CD4-positive, alpha-beta T cell treated with Interleukin-15 for 1 hour (primary cell): ENCODE measurements around the gene CDK6.

Source experiments
- DNase-seq: peaks from one replicate; pipeline ENCODE4 v3.0.0-alpha.2; 2020

CDK6 gene

DNA sequence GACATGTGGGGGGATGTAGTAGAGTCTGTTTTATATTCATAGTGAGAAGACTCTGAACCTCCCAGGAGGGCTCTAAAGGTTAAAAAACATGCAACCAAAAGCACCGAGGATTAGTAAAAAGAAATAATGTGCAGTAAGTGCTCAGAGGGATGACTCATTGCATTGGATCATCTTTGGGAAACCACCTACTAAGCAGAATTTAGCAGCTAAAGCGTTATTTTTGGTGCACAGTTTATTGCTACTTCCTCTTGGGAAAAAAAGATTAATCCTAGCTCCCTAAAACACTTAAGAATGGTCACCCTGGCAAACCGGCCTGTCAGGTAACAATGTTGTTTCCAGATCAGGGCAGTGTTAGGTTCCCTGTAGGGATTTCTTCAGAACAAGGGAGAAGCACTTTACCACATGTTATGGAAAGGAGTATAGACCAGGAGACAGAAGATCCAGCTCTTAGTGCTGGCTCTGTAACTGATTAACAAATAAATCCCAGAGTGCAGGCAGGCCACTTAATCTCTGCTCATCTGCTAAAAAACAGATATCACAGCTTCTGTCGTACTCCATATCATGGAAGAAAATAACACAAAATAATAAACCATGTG lies 201.4 kb downstream of the CDK6 start:
- DNase-seq = no peak

DNA sequence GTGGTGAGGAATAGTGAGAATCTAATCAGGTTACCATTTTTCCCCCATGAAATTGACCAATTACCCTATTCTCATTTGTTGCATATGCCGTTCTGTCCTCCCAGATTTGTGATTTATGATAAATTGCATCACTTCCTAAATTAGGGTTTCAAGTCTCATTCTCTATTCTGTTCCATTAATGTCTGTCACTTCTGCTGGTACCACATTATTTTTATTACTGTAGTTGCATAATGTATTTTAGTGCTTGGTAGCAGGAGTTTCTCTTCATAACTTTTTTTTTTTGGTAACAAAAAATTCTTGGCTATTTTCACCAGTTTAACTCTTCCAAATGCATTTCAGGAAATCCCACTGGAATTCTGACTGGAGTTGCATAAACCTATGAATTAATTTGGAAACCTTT lies 202.2 kb downstream of the CDK6 start:
- no peak for DNase-seq

GRCh38 chr7:92633211-92633906 lies 203.0 kb downstream of the CDK6 start:
- DNase-seq = peak; percentile 41

DNA sequence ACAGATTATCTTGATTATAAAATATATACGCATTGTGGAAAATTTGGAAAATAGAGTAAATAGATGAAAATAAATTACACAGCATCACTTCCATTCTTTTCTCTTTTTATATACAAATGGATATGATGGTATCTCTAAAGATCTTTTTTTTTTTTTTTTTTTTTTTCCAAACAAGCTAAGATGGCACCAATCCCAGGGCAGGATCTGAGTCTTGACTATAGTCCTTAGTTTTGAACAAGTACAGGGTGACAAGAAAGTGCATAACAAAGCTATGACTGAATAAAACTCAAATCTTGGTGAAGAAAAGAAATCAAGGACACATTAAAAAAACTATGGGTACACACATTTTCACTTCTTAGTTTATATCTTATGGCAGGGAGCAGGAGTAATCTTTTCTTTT lies 203.6 kb downstream of the CDK6 start:
- DNase-seq = no peak

- DNase-seq = no peak
These were observed 204.4 kb downstream of the CDK6 start for GRCh38 chr7:92631850-92632487.

DNA sequence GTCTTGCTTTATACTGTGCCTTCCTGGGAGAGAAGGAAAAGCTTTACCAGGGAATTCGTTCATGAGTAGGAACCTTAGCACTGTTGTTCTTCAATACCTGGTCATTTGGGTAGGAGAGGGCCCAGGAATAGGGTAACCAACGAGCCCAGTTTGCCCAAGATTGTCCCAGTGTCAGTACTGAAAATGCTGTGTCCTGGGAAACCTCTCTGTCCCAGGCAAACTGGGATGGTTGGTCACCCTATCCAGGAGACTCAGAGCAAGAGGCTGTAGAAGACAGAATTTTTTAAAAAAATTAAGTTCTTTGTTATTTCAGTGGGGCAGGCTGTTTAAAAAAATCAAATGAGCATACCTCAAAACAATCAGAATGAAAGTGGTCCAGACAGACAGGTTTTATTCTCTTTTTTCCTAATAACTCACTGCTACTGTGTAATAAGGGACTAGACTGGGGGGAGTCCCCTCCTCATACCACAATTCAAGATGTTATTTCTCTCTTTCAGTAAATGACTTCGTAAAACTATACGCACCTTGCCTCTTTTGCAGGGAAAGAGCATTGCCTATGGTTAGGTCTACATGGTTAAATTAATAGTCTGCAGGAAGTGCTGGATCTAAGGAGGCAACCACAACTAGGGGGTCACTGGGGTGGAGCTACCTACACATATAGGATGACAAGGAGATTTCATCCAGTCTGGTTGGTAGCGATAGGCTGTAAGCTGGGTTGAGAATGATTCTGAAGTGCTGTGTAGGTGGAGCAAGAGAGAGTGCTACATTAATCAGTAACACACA lies 205.1 kb downstream of the CDK6 start:
- no peak for DNase-seq

GRCh38 chr7:92629779-92630178 lies 206.6 kb downstream of the CDK6 start:
- no peak for DNase-seq

DNA sequence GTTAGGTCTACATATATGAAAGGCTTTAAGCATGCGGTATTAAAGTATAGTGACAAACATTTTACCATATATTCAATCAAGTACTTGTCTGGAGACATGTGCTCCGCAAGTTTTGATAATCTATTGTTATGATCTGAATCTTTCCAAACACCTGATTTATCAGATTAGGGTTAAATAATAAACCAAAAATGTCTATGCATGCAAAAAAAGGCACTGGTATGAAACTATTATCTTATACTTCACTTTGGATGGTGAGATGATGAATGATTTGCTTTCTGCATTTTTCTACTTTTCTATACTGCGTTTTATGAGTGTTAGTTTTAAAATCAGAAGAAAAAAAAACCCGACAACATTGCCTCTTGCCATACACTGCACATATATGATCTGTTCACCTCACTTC lies 208.4 kb downstream of the CDK6 start:
- no peak for DNase-seq

DNA sequence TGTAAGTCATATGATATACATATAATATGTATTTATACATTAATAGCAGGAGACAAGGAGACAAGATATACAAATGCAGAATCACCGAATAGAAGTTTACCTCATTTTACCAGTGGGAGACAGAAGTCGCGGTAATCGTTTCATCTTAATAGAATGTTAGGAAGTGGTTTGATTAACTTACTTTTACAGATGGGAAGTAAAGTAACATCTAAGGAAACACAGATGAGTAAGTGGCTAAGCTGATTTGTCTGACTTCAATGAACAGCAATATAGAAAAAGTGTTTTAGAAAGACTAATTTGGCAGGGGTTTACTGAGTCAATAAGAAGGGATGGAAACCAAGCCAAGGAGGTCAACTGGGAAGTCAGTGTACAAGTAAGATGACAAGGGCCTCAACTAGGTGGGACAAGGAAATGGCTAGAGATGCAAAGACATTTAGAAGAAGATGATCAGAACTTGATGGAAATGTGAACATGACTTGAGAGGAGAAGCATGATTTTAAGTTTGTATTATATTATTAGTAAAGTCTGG lies 210.0 kb downstream of the CDK6 start:
- no peak for DNase-seq

DNA sequence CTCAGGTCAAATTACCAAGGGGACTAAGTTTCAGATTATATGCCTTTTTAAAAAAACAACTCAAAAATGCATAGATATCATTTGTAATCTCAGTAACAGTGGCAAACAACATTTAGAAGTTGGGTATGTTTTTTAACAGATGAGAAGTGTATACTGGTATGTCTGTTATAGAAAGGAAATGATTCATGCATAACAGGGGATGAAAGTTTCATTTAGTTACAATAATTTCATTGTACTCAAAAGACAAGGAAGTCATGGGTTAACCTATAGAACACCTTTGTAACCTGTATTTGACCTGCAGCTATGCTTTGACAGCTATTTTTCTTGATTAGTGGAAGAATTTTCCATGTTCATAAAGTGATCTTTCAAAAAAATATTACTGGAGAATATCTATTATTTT lies 210.8 kb downstream of the CDK6 start:
- no peak for DNase-seq

- no peak for DNase-seq
These were observed 211.9 kb downstream of the CDK6 start for GRCh38 chr7:92624298-92624996.

- no peak for DNase-seq
These were observed 212.8 kb downstream of the CDK6 start for GRCh38 chr7:92623544-92623943.

DNA sequence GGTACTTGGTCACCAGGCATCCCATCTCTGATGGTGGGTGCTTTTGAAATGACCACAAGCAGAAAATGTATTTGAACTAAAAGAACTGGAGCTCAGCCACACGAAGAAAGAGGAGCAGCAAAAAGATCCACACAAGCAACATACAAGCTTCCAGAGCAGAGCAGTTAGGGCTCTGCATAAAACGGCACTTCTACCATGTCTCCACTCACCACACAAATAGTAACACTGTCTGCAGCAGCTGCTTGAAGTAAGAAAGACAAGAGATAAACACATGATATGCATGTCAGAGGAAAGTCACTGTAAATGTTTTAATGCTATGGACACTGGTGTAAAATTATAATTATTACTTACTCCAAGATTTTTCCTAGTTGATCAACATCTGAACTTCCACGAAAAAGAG lies 213.7 kb downstream of the CDK6 start:
- DNase-seq = no peak

DNA sequence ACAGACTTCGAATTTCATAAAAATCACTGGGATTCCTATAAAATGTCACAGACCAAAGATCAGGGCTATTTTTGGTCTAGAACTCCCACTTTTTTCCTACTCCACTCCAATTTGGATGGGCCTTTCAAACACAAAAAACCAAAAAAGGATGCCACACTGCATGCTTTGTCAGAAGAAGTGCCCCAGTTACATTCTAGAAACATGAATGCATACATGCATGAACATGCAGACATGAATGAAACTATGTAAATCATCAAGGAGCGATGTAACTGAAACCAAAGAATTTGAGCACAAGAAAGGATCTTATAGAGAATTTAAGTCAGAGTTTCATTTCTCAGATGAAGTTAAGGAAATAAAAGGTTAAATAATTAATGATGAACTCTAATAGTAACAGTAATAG lies 214.3 kb downstream of the CDK6 start:
- no peak for DNase-seq

GRCh38 chr7:92621561-92622023 lies 214.8 kb downstream of the CDK6 start:
- DNase-seq = no peak

- DNase-seq = peak; percentile 78
These were observed 215.3 kb downstream of the CDK6 start for GRCh38 chr7:92621026-92621540.

DNA sequence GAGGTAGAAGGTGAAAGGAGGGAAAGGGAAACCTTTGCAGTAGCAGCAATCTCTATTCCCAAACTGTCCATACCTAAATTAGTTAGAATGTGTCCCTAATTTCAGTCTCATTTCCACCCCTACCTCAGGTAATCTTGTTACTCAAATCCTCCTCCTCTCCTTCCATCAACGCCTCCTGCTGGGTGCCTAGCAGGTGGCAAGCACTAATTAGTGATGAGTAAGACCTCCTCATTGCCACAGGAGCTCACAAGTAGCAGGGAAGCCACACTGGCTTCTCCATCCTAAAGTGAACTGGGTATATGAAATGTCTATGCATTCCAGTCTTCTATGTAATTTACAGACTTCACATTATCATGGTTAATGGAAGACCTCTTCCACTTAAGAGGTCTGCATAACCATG lies 220.5 kb downstream of the CDK6 start:
- DNase-seq = no peak

DNA sequence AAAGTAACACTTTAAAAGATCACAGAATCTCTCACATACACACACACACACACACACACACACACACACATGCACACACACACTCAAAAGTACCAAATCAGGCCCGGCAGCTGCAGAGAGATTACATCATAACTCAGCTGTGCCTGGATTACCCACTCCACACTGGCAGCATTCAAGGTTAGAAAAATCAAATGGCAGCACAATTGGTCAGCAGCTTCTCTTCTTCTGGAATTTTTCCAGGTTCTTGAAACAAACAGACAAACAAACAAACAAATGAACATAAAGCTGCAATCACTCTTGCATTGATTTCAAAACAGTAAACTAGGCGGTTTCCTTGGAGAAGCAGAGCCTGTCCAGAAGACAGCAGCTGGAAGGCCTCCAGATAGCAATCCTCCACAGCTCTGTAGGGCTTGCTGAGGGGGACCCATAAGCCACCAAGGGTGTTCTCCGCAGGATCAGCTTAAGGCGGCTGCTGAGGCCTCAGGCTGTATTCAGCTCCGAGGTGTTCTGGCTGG lies 221.7 kb downstream of the CDK6 start:
- no peak for DNase-seq

GRCh38 chr7:92613720-92614119 lies 222.7 kb downstream of the CDK6 start:
- no peak for DNase-seq

- DNase-seq = no peak
These were observed 223.2 kb downstream of the CDK6 start for GRCh38 chr7:92613214-92613613.

DNA sequence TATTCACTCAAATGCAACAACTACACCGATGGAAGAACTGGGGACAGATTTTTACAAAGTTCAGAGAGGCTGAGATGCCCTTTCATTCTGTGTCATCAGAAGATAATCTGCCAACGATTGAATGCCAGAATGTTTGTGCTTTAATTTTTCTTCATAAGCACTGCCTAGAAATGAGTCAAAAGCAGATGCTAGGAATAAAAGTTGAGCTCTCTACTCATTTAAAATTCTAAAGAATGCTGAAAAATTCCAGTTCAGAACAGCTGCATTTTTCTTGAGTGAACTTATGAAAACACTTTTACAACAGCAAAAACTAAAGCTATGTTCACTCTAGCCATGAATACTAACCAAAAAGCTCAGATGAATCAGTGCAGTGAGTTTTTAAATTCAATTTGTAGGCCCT lies 223.9 kb downstream of the CDK6 start:
- DNase-seq = no peak

- DNase-seq = no peak
These were observed 224.6 kb downstream of the CDK6 start for GRCh38 chr7:92611735-92612134.
